ENCODE measurements around the gene TSSK1B. TPM values are rescaled to one million over a fixed set of nuclear protein-coding genes. Genes with fewer than 3 reads are reported as not detected.

TSSK1B gene
- total and polyA plus RNA-seq, 2 experiments from 2014 or later, result 0.52 TPM; not detected in 1

DNA sequence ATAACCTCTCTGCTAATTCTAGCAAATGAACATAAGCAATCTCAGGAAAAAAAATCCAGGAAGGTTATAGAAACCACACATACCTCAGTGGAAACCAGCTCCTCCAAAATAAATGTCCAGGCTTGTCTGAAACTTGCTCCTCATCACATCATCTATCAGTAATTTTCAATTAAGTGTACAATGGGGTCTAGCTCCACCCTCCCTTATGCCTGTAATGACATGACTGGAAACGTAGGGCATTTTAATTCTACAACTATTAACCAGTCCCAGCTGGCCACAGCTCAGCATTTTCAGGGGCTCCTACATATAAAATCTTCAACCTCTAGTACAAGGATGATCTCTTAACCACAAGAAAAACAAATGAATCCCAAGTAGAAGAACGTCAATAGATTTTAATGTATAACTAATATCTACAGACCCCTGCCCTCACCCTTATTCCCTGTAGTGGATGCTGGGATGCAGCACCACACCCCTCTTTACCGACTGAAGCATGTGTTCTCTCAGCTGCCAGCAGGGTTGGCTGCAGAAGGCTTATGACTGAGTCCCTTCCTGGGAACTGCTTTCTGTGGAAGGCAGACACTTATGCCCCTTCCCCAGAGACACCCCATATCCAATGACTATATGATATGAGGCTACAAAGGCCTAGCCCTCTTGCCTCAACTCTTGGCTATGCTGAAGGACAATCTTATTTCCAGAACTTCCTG lies 6.8 kb downstream of the TSSK1B start:
- Histone ChIP-seq H3K4me3 (no peak overlapping the region), H3K27me3 (ENCODE audit: insufficient read depth) (no peaks in the 10 kb centered on the region), H3K4me2 (no peak overlapping the region), H3K79me2 (replicated peaks; ENCODE audit: insufficient read depth) (no peaks in the 10 kb centered on the region), H3K36me3 (ENCODE audit: insufficient read depth) (no peaks in the 10 kb centered on the region), H3K4me1 (ENCODE audit: insufficient read depth) (no peaks in the 10 kb centered on the region), H3K9me2 (ENCODE audit: insufficient read depth) (peaks cover 10% of the 10 kb centered on the region; the same call in 1 of the 2 replicates), H3K27ac (ENCODE audit: low read depth) (no peak overlapping the region), H2AFZ (no peak overlapping the region), H4K20me1 (replicated peaks; ENCODE audit: insufficient read depth) (no peaks in the 10 kb centered on the region), H3F3A (replicated peaks; ENCODE audit: low read depth) (no peaks in the 10 kb centered on the region)
- no peaks in the 10 kb centered on the region for H3K9me3 Mint-ChIP-seq
- TF ChIP-seq NANOG (IDR thresholded peaks at IDR 0.05; ENCODE audit: borderline replicate concordance) (no peak), ZNF114 (CRISPR knock-in tag; IDR thresholded peaks at IDR 0.05) (no peak), EZH2 (IDR thresholded peaks at IDR 0.05; ENCODE audit: low read depth, unreplicated experiment) (no peak), ZNF331 (CRISPR knock-in tag; IDR thresholded peaks at IDR 0.05; ENCODE audit: low read depth) (no peak), CREB1 (CRISPR knock-in tag; IDR thresholded peaks at IDR 0.05; ENCODE audit: low read depth) (no peak)
- TF ChIP-seq, protein P1, sequence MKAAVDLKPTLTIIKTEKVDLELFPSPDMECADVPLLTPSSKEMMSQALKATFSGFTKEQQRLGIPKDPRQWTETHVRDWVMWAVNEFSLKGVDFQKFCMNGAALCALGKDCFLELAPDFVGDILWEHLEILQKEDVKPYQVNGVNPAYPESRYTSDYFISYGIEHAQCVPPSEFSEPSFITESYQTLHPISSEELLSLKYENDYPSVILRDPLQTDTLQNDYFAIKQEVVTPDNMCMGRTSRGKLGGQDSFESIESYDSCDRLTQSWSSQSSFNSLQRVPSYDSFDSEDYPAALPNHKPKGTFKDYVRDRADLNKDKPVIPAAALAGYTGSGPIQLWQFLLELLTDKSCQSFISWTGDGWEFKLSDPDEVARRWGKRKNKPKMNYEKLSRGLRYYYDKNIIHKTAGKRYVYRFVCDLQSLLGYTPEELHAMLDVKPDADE (IDR thresholded peaks at IDR 0.05), result no peak
- no peaks in the 10 kb centered on the region for H3K4me1 Mint-ChIP-seq
- ATAC-seq (peak; percentile 68), DNase-seq (ENCODE audit: low spot score) (no peak)
- no peak overlapping the region for H3K4me3 Mint-ChIP-seq
- no peak overlapping the region for H3K27ac Mint-ChIP-seq
- H3K27me3 Mint-ChIP-seq (ENCODE audit: insufficient read depth, low read depth, poor library complexity), result peaks cover 2% of the 10 kb centered on the region
- no peaks in the 10 kb centered on the region for H3K36me3 Mint-ChIP-seq (ENCODE audit: low read depth)

DNA sequence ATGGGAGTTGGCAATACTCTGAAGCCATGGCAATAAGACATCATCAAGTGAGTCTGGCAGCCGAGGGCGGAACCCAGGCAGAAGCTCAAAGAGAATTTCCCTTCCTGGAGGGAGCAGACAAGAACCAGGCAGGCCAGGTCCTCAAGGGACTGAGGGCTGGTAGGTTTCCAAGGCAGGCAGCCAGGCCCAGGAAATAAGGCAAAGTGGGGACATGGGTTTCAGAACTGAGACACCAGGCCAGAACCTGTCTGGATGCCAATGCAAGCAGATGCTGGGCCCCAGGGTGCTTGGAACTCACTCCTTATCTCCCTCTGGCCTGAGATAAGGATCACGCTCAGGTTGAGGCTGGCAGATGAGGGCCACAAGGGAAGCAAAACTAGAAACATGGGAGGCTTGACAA lies 8.9 kb downstream of the TSSK1B start:
- no peaks in the 10 kb centered on the region for H3F3A ChIP-seq (replicated peaks; ENCODE audit: low read depth)

More for the DNA sequence above, 8.9 kb downstream of the TSSK1B start:
- Histone ChIP-seq H4K20me1 (replicated peaks; ENCODE audit: insufficient read depth) (no peaks in the 10 kb centered on the region), H3K4me3 (no peak overlapping the region), H3K27ac (ENCODE audit: low read depth) (no peak overlapping the region), H3K36me3 (ENCODE audit: insufficient read depth) (no peaks in the 10 kb centered on the region), H3K9me2 (ENCODE audit: insufficient read depth) (peaks cover 9% of the 10 kb centered on the region; the same call in 1 of the 2 replicates), H2AFZ (no peak overlapping the region), H3K4me1 (ENCODE audit: insufficient read depth) (no peaks in the 10 kb centered on the region), H3K4me2 (no peak overlapping the region), H3K27me3 (ENCODE audit: insufficient read depth) (no peaks in the 10 kb centered on the region), H3K79me2 (replicated peaks; ENCODE audit: insufficient read depth) (no peaks in the 10 kb centered on the region)
- Mint-ChIP-seq H3K9me3 (no peaks in the 10 kb centered on the region), H3K27me3 (ENCODE audit: insufficient read depth, low read depth, poor library complexity) (peaks cover 2% of the 10 kb centered on the region), H3K36me3 (ENCODE audit: low read depth) (no peaks in the 10 kb centered on the region), H3K27ac (no peak overlapping the region), H3K4me1 (no peaks in the 10 kb centered on the region), H3K4me3 (no peak overlapping the region)
- TF ChIP-seq, protein P1 (IDR thresholded peaks at IDR 0.05), result no peak
- TF ChIP-seq EZH2phosphoT487 (IDR thresholded peaks at IDR 0.05; ENCODE audit: unreplicated experiment) (no peak), JUNB (IDR thresholded peaks at IDR 0.05; ENCODE audit: unreplicated experiment) (no peak), ZNF331 (CRISPR knock-in tag; IDR thresholded peaks at IDR 0.05; ENCODE audit: low read depth) (no peak), CREB1 (CRISPR knock-in tag; IDR thresholded peaks at IDR 0.05; ENCODE audit: low read depth) (no peak)
- TF ChIP-seq, protein P2, sequence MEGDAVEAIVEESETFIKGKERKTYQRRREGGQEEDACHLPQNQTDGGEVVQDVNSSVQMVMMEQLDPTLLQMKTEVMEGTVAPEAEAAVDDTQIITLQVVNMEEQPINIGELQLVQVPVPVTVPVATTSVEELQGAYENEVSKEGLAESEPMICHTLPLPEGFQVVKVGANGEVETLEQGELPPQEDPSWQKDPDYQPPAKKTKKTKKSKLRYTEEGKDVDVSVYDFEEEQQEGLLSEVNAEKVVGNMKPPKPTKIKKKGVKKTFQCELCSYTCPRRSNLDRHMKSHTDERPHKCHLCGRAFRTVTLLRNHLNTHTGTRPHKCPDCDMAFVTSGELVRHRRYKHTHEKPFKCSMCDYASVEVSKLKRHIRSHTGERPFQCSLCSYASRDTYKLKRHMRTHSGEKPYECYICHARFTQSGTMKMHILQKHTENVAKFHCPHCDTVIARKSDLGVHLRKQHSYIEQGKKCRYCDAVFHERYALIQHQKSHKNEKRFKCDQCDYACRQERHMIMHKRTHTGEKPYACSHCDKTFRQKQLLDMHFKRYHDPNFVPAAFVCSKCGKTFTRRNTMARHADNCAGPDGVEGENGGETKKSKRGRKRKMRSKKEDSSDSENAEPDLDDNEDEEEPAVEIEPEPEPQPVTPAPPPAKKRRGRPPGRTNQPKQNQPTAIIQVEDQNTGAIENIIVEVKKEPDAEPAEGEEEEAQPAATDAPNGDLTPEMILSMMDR (conservative IDR thresholded peaks at IDR 0.05; ENCODE audit: low read depth in 2 of 2), result no peak
- TF ChIP-seq, protein P3, sequence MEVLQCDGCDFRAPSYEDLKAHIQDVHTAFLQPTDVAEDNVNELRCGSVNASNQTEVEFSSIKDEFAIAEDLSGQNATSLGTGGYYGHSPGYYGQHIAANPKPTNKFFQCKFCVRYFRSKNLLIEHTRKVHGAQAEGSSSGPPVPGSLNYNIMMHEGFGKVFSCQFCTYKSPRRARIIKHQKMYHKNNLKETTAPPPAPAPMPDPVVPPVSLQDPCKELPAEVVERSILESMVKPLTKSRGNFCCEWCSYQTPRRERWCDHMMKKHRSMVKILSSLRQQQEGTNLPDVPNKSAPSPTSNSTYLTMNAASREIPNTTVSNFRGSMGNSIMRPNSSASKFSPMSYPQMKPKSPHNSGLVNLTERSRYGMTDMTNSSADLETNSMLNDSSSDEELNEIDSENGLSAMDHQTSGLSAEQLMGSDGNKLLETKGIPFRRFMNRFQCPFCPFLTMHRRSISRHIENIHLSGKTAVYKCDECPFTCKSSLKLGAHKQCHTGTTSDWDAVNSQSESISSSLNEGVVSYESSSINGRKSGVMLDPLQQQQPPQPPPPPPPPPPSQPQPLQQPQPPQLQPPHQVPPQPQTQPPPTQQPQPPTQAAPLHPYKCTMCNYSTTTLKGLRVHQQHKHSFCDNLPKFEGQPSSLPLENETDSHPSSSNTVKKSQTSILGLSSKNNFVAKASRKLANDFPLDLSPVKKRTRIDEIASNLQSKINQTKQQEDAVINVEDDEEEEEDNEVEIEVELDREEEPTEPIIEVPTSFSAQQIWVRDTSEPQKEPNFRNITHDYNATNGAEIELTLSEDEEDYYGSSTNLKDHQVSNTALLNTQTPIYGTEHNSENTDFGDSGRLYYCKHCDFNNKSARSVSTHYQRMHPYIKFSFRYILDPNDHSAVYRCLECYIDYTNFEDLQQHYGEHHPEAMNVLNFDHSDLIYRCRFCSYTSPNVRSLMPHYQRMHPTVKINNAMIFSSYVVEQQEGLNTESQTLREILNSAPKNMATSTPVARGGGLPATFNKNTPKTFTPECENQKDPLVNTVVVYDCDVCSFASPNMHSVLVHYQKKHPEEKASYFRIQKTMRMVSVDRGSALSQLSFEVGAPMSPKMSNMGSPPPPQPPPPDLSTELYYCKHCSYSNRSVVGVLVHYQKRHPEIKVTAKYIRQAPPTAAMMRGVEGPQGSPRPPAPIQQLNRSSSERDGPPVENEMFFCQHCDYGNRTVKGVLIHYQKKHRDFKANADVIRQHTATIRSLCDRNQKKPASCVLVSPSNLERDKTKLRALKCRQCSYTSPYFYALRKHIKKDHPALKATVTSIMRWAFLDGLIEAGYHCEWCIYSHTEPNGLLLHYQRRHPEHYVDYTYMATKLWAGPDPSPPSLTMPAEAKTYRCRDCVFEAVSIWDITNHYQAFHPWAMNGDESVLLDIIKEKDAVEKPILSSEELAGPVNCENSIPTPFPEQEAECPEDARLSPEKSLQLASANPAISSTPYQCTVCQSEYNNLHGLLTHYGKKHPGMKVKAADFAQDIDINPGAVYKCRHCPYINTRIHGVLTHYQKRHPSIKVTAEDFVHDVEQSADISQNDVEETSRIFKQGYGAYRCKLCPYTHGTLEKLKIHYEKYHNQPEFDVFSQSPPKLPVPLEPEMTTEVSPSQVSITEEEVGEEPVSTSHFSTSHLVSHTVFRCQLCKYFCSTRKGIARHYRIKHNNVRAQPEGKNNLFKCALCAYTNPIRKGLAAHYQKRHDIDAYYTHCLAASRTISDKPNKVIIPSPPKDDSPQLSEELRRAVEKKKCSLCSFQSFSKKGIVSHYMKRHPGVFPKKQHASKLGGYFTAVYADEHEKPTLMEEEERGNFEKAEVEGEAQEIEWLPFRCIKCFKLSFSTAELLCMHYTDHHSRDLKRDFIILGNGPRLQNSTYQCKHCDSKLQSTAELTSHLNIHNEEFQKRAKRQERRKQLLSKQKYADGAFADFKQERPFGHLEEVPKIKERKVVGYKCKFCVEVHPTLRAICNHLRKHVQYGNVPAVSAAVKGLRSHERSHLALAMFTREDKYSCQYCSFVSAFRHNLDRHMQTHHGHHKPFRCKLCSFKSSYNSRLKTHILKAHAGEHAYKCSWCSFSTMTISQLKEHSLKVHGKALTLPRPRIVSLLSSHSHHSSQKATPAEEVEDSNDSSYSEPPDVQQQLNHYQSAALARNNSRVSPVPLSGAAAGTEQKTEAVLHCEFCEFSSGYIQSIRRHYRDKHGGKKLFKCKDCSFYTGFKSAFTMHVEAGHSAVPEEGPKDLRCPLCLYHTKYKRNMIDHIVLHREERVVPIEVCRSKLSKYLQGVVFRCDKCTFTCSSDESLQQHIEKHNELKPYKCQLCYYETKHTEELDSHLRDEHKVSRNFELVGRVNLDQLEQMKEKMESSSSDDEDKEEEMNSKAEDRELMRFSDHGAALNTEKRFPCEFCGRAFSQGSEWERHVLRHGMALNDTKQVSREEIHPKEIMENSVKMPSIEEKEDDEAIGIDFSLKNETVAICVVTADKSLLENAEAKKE (CRISPR knock-in tag; IDR thresholded peaks at IDR 0.05), result no peak
- DNase-seq (ENCODE audit: low spot score), result no peak
- no peak for ATAC-seq

Data from GM23338 (cell line).